SHP77 (cell line): Measurements from ENCODE around the gene NBPF12.
"Not testable (repeated sequence)": the region's sequence is repeated elsewhere in the genome, so short reads cannot be mapped to it uniquely, and the experiment has no call there.

ENCODE experiments used
- DNase-seq, 2 experiments: peaks; one replicate each; lab custom pipeline; 2025; lab: John Stamatoyannopoulos, UW

The NBPF12 gene

GRCh38 chr1:146986450-146986849, 48.3 kb downstream of the NBPF12 start:
- DNase-seq, result not testable (repeated sequence)

- not testable (repeated sequence) for DNase-seq
Observed at GRCh38 chr1:146987502-146987901, 49.4 kb downstream of the NBPF12 start.

GRCh38 chr1:146989455-146989854, 51.3 kb downstream of the NBPF12 start:
- DNase-seq, result not testable (repeated sequence)

GRCh38 chr1:147008495-147008894, 70.4 kb downstream of the NBPF12 start:
- not testable (repeated sequence) for DNase-seq

- not testable (repeated sequence) for DNase-seq
Observed at GRCh38 chr1:147026975-147027374, 88.9 kb downstream of the NBPF12 start.

GRCh38 chr1:147030066-147030653, 92.0 kb downstream of the NBPF12 start:
- not testable (repeated sequence) for DNase-seq

- no peak for DNase-seq
Observed at GRCh38 chr1:147039916-147040315, 101.8 kb downstream of the NBPF12 start.

- DNase-seq, result not testable (repeated sequence)
Observed at GRCh38 chr1:147042891-147043290, 104.8 kb downstream of the NBPF12 start.

- DNase-seq, result not testable (repeated sequence)
Observed at GRCh38 chr1:147044511-147044910, 106.4 kb downstream of the NBPF12 start.
